GM18873 (cell line): ENCODE data around the gene SORCS3.

Experiments
- ATAC-seq: cut with Tn5 transposase; IDR thresholded peaks from one replicate; pipeline ENCODE4 v1.9.1; 2021; ENCODE audit warnings: mild to moderate bottlenecking, moderate library complexity, moderate number of reproducible peaks; ENCODE audit not compliant: unreplicated experiment, low FRiP score

SORCS3 gene

GRCh38 chr10:104903433-104903832 is 262.3 kb downstream of the SORCS3 start:
- no peak for ATAC-seq

- no peak for ATAC-seq
These were observed 263.7 kb downstream of the SORCS3 start for GRCh38 chr10:104904753-104905323.

- no peak for ATAC-seq
These were observed 265.0 kb downstream of the SORCS3 start for GRCh38 chr10:104906112-104906511.

- ATAC-seq: no peak
These were observed 266.4 kb downstream of the SORCS3 start for GRCh38 chr10:104907521-104907920.

DNA sequence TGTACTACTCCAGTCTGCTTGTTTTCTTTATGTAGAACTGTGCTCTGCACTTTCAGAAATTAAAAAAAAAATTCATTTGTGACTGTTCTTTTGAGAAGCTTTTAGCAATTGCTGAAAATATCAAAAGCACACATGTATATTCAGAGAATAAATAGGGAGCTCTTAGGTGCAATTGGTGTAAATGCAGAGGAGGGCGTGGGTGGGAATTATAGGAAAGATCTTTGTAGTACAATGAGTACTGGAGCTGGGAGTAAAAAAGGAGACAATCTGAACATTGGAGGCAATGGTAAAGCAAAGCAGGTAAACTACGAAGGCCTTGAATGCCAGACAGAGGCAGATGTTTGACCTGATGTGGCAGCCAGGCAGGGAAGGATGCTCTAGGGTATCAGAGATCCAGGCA is 267.5 kb downstream of the SORCS3 start:
- no peak for ATAC-seq

DNA sequence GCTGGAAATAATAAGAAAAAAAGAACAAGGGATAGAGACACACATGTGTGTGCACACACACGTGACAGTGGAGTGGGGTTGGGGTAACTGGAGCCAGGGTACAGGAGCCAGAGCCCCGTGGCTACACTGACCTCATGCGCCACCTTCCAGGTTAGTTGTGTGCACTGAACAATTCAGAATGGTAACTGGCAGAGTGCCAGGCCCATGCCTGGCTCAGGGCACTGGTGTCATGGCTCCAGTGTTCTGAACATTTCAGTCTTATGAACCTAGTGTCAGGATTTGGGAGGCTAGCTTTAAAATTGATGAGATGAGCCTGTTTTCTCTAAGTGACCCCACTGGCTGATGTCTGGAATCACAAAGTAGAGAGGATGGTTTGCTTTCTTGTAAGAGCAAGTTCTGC is 269.6 kb downstream of the SORCS3 start:
- no peak for ATAC-seq

DNA sequence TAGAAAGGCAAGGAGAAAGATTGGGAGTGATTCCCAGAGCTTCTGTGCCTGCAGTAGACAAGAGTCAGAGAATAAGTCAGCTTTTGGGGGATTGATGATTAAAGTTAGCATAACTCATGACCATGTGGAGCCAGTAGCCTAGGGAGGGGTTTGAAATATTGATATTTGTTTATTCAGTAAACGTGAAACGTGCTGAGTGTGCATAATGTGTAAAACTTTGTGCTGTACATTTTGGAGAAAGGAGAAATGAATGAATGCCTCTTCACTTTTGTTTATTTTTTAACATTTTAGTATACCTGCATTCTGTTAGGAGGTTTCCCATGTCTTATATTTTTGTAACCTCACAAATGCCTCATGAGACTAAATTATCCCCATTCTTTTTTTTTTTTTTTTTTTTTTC is 272.3 kb downstream of the SORCS3 start:
- no peak for ATAC-seq

- no peak for ATAC-seq
These were observed 279.4 kb downstream of the SORCS3 start for GRCh38 chr10:104920476-104920875.

DNA sequence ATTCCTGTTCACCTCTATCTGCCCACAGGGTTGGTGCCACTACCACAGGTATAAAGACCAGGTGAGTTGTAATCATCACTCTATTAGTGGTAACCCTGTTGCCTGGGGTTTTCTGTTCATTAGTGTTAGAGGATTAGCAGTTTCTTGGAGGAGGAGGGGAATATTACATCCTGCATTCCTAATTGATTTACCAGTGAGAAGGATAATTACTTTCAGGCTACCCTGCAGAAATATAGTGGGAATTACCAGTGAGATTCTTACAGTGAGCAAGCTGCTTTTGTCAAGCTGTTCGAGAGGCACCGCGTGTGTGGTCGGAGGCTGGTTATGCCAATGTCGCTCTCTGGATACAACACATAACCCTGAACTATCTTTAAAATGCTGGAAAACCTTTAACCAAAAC is 280.7 kb downstream of the SORCS3 start:
- ATAC-seq: no peak

- peak; percentile 88 for ATAC-seq
These were observed 281.7 kb downstream of the SORCS3 start for GRCh38 chr10:104922810-104923209.

GRCh38 chr10:104923501-104923900 is 282.4 kb downstream of the SORCS3 start:
- no peak for ATAC-seq

DNA sequence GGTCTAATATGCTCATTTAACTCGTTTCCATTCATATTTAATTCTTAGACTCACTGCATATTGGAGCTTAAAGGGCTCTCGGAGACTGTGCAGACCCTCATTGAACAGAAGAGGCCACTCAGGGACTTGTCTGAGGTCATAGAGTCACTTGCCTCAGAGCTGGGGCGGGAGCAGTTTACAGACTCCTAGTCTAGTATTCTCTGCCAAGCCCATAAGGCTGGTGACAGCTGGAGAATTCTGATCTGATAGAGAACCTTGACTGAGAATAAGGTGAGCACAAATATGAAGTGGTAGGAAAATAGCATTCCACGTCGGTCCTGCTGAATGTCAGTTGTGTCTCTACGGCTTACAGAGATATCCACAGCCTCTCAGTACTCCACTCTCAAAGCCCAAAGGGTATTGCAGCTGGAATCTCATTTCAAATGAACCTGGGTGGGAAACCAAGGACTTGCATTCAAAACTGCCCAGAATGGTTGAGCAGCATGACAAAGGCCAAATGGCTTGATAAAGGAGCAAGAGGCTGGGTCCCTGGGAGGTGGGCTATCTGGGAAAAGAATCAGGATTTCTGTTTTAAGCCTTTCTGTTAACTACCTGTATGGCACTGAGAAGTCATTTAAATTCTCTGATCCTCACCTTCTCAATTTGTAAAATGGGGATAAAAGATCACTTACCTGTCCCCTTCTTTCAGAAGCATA is 283.2 kb downstream of the SORCS3 start:
- no peak for ATAC-seq

DNA sequence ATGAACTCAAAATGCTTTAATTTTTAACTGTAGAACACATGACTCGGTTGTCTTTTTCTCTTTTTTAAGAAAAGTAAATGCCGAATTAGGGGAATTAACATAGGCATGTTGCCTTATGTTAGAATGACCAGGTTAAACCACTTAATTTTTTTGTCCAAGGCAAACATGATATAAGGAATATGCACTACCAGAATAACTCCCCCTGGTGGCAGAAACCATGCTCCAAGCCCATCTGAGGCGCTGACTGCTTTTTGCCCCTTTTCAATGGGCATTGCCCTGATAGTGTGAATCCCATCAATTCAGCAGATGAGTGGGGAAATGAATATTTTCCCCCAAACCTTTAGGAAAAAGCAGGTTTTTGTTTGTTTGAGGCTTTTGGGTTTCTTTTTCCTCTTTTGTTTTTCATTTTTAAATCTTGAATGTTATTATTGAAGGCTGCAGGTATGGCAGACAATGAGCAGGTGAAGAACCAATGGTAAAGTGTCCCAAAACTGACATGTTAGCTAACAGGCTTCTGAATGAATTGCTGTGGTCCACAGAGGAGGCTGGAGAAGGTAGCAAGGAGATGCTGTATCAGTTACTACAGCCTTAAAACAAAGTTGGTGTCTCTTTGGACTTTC is 284.3 kb downstream of the SORCS3 start:
- ATAC-seq: no peak

DNA sequence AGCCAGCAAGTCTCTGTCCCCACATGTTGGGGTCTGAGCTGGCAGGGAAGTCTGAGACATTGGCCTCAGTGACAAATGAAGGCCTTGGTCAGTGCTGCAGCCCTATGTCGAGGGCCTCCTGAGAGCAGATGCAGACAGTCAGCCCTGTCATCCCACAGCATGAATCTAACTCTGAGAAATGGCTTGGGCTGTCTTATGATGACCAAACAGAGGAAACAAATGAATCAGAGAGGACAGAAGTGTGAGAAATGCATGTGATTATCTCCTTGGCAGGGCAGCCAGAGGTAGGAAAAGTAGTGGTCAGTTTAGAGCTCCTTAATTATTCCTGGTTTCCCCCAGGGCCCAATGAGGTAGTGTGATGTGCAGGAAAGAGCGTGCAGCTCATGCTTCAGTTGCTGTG is 287.6 kb downstream of the SORCS3 start:
- no peak for ATAC-seq

DNA sequence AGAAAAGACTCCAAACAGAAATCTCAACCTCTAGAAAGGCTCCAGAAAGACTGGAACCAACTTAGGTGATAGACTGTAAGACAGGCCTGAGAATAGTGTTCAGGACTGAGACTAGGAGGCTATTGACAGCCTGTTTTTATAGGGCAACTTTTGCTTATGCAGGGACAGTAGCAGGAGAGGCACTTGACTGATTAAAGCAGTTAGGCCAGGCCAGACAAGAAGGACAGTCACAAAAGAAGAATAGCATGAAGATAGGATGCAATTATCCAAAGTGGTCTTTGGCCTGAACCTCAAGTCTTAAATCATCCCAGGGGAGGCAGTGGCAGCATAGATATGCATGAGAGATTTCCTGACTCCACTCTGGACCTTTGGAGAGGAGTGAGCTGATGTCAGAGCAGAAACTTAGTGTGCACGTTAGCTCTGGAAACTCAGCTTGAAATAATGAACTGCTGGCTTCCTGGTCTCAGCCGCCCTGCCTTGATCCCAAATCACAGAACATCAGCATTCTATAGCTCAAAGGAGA is 290.6 kb downstream of the SORCS3 start:
- no peak for ATAC-seq

DNA sequence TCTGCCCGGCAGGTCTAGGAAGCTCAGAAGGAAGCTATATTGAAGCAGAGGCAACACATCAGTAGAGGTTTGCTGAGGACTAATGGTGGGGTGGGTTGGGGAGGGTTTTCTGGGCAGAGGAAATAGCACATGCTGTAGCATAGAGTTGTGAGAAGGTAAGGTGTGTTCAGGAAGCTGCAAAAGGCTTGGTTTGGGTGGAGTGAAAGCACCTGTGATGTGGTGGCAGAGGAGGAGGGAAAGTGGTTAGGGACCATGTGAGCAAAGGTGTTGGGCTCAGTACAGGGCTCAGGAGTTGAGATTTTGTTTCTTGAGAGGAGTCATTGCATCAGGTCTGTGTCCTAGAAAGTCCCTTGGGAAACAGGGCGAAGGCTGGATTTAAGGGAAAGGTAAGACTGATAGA is 294.6 kb downstream of the SORCS3 start:
- no peak for ATAC-seq

- no peak for ATAC-seq
These were observed 296.5 kb downstream of the SORCS3 start for GRCh38 chr10:104937567-104937966.

DNA sequence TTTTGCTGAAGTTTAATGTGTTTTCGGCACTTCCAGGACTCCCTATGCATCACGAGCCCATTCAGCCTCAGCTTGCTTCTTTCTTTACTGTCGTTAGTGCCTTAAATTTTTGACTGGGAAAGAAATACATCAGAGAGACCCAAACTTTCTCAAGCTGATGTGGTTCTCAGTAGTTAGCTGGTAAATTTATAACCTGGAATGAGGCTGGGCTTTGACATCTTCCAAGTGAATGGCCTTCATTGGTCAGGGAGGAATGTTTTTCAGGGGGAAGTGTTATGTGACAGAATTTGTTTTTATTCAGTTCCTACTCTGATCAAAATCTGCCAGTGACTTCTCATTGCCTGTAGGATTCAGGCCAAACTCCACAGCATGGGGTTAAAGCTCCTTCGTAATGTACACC is 296.9 kb downstream of the SORCS3 start:
- ATAC-seq: no peak

DNA sequence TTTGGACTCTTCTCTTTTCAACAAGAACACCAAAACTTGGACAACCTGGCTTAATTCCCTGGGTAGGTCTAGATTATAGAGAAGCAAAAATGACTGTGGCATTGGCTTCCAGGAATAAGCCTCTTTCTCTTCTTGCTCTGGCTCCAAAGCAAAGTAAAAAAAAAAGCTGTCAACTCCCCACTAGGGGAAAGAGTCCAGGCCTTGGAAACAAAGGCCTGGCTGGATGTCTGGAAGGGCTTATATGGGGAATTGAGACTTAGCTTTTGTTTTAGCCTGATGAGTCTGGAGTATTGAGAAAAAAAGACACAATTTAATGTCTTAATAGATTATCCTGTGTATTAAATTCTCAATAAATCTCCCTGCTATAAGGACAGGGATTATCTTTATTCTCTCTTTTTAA is 300.6 kb downstream of the SORCS3 start:
- ATAC-seq: no peak

GRCh38 chr10:104947314-104947713 is 306.2 kb downstream of the SORCS3 start:
- no peak for ATAC-seq

- ATAC-seq: no peak
These were observed 316.2 kb downstream of the SORCS3 start for GRCh38 chr10:104957178-104957841.
